Left renal pelvis (tissue), 4 donors: ENCODE measurements around the gene FOXA3. TPM values are rescaled to one million over a fixed set of nuclear protein-coding genes. Genes with fewer than 3 reads are reported as not detected.

Experiments
- DNase-seq, 4 donors: peaks; one replicate each; pipeline ENCODE4 v3.0.0-alpha.2; 2013; ENCODE audit warnings: low read depth in 4 of 4, low spot score in 3 of 4
- polyA plus RNA-seq, 4 donors: library from polyadenylated mRNA; unstranded; fragments of 120-200 nt; gene quantifications; one replicate each; pipeline ENCODE4 v1.2.1, GENCODE V29; 2013; ENCODE audit not compliant: insufficient read length in 4 of 4

FOXA3 gene
- polyA plus RNA-seq, 4 donors, result 0.11 to 0.76 (median 0.31) TPM

DNA sequence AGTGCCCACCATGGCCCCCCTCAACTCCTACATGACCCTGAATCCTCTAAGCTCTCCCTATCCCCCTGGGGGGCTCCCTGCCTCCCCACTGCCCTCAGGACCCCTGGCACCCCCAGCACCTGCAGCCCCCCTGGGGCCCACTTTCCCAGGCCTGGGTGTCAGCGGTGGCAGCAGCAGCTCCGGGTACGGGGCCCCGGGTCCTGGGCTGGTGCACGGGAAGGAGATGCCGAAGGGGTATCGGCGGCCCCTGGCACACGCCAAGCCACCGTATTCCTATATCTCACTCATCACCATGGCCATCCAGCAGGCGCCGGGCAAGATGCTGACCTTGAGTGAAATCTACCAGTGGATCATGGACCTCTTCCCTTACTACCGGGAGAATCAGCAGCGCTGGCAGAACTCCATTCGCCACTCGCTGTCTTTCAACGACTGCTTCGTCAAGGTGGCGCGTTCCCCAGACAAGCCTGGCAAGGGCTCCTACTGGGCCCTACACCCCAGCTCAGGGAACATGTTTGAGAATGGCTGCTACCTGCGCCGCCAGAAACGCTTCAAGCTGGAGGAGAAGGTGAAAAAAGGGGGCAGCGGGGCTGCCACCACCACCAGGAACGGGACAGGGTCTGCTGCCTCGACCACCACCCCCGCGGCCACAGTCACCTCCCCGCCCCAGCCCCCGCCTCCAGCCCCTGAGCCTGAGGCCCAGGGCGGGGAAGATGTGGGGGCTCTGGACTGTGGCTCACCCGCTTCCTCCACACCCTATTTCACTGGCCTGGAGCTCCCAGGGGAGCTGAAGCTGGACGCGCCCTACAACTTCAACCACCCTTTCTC lies 8.2 kb downstream of the FOXA3 start:
- DNase-seq, result no peak

- DNase-seq, result no peak
Observed at GRCh38 chr19:45873219-45873772, 9.2 kb downstream of the FOXA3 start.

GRCh38 chr19:45874620-45874966 lies 10.5 kb downstream of the FOXA3 start:
- no peak for DNase-seq

DNA sequence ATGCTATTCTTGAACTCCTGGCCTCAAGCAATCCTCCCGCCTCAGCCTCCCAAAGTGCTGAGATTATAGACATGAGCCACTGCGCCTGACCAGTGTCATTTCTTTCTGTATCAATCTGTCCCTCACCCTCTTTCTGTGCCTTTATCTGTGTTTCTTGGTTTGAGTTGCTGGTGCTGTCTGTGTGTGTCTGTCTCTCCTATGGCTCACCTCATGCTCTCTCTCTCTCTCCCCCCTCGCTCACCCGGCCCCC lies 12.0 kb downstream of the FOXA3 start:
- no peak for DNase-seq

- DNase-seq, result no peak
Observed at GRCh38 chr19:45876411-45877197, 12.5 kb downstream of the FOXA3 start.

- DNase-seq, result no peak
Observed at GRCh38 chr19:45878043-45878794, 14.1 kb downstream of the FOXA3 start.

DNA sequence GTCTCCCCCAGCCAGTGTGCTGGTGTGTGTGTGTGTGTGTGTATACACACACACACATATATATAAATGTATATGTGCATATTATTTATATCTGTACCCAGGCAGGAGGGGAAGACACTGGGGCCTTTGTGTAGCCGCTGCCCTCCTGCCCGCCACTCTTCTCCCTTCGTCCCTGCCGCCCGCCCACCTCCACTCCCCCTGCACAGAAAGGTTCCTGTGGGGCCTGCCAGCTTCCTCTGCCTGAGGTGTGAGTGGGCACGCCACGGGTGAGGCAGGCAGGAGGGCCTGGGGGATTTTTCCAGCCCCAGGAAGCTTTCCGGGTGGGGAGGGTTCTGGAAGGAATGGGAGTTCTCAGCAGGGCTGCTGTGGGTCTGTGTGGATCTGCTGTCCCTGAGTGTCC lies 14.9 kb downstream of the FOXA3 start:
- DNase-seq, result no peak

- no peak for DNase-seq
Observed at GRCh38 chr19:45879971-45880370, 15.8 kb downstream of the FOXA3 start.

DNA sequence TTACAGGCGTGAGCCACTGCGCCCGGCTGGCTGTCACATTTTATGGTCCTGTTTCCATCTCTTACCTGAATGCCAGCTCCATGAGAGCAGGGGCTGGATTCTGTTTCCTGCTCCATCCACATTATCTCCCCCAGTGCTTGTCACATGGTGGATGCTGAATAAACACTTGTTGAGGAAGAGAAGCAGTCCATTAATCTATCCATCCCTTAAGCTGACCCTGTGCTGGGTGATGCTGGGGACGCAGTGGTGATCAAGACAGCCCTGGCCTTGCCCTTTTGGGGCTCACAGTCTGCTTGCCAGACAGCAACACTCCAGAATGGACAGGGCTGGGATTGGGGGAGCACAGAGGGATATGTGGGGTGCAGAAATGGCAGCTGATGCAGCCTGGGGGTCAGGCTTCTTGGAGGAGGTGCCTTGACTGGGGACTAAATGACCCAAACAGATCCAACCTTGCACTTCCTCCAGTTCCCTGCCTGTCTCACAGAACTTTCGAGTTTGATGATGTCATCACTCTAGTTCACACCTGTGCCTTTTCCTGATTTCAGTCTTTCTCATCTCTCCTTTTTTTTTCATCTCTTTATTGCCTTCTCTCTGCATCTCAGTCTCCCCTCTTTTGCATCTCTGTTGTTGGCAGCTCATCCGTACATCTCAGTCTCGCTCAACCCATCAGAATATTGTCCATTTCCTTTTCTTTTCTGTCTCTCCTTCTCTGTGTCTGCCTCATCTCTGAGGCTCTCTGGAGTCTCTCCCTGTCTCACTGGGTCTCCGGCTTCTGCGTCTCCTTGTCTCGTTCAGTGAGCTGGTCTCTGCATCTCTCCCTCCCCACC lies 17.2 kb downstream of the FOXA3 start:
- no peak for DNase-seq

DNA sequence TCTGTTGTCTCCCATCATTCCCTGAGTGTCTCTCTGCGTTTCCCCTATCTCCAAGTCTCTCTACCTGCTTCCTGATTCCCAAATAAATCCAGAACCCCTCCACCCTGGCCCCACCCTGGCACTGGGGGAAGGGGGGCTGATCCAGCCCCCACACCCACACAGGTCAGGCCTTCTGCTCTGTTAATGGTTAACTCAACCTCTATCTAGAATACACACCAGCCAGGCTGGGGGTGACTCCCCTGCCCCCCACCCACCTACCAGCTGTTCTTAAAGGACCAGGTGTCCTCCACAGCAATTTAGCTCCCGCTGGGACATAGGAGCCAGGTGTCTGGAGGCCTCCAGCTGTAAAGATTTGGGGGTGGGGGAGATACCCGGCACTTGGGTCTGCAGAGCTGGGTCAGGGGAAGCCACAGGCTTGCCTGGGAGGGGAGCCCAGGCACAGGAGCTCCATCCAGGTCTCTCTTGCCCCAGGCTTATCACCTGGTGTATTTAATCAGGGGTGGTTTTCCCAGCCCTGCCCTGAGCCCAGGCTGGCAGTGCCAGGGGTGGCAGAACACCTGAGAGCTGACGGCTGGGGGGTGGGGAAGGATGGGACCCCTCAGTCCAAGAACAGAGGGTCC lies 17.9 kb downstream of the FOXA3 start:
- DNase-seq, result no peak

DNA sequence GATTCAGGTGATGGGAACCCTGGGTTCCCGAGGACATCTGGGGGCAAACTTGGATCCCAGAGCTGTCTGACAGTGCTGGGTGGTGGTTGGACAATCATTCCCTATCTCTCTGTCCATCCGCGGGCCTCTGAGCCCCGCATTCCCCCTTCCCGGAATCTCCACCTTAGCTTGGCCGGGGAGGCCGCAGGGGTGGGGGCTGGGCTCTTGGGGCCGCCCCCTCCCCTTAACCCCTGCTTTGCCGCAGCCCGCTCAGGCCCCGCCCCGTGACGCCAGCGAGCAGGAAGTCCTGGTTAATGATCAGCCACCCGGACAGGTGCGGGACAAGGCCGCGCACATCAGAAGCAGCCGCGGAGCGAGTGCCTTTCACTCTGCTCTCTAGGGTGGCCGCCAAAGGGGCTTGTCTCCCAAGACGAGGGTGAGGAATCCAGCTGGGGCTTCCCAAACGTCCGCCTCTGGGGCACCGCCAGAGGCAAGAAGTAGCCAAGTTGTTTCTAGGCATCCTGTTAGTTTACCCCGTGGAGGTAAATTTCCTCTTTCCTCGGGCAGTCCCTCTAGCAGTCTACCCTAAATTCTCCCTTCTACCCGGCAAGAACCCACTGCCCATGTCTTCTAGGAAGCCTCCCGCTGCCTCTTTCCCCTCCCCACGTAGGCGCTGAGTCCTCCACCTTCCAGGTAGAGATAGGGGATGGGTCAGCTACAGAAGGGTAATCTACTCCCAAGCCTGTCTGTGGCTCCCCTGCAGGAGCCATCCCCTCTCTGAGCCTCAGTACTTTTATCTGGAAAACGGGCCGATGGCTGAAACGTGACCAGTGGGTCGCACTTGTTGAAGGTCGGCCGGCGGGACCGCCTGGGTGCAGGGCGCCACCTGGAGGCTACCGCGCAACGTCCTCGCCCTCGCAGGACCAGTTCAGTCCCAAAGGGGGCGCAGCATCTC lies 18.8 kb downstream of the FOXA3 start:
- peak in 1 of 4 donors; percentile 70 for DNase-seq

GRCh38 chr19:45883586-45883880 lies 19.4 kb downstream of the FOXA3 start:
- DNase-seq, result no peak

GRCh38 chr19:45883881-45884681 lies 20.0 kb downstream of the FOXA3 start:
- no peak for DNase-seq

GRCh38 chr19:45884682-45885555 lies 20.8 kb downstream of the FOXA3 start:
- no peak for DNase-seq

DNA sequence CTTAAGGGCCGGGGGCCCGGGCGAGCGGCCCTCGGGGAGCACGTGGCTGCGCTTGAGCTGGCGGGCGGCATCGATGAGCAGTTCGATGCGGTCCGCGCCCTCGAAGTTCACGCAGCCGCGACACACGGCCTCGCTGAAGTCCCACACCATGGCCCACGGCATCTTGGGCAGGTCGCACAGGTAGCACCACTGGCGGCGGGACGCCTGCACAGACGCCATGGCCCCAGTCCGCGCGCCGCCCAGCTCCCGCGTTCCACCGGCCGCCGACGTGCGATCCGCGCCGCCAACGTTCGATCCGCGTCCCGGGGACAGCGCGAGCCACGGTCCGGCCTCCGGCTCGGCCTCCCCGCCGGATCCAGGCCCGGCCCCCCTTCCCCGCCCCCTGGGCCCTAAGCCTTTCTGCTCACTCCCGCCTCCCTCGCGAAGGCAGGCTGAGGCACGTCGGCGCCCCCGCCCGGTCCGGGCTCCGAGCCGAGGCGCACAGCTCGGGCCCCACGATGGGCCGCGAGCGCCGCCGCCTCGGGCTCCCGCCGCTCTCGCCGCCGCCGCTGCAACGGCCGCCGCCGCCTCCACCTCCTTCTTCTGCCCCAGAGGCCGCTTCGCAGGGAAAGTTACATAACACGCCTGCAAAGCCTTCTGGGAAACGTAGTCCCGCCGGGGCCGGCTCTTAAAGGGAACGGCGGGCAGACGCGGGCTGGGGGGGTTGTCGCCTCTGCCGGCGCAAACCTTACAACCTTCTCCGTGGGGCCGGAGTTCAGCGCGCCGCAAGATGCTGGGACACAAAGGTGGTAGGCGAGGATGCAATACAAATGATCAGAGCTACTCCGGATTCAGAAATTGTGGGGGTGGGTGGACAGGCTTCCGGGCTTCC lies 21.7 kb downstream of the FOXA3 start, which contains the start of gene IRF2BP1:
IRF2BP1 (minus strand) TSS at position 586 of the 871 bp plus-strand sequence; CDS start at position 219, 367 bp downstream.
- DNase-seq, result peak in 2 of 4 donors; percentile 84 to 88
